ENCODE results near the gene GPR101.

The GPR101 gene

GRCh38 chrX:137040113-137040794, 6.5 kb upstream of the GPR101 start:
- Histone ChIP-seq H3K79me2 (ENCODE audit: control insufficient read depth, low read length) (no peaks in the 10 kb centered on the region), H3K4me2 (ENCODE audit: low read length) (no peak overlapping the region), H3K36me3 (ENCODE audit: control insufficient read depth, low read length) (no peaks in the 10 kb centered on the region), H3K9me2 (replicated peaks; ENCODE audit: control insufficient read depth, low read length) (no peaks in the 10 kb centered on the region), H3K27me3 (ENCODE audit: control insufficient read depth, low read length) (no peaks in the 10 kb centered on the region), H3K27ac (ENCODE audit: low read depth, low read length) (no peak overlapping the region), H3F3A (ENCODE audit: control insufficient read depth, insufficient read depth) (no peaks in the 10 kb centered on the region), H3K4me3 (ENCODE audit: low read length) (no peak overlapping the region), H3K9me3 (ENCODE audit: control insufficient read depth, insufficient read depth, low read length) (no peaks in the 10 kb centered on the region), H3K4me1 (ENCODE audit: control insufficient read depth, low read length) (no peaks in the 10 kb centered on the region), H4K20me1 (ENCODE audit: control insufficient read depth, insufficient read depth, low read depth, low read length) (no peaks in the 10 kb centered on the region)
- TF ChIP-seq CTCF (IDR thresholded peaks at IDR 0.05; ENCODE audit: low read depth, low read length, poor library complexity, severe bottlenecking) (no peak), EZH2phosphoT487 (IDR thresholded peaks at IDR 0.05; ENCODE audit: borderline replicate concordance, low read length) (no peak)

GRCh38 chrX:137034508-137034872, 695 bp upstream of the GPR101 start:
- Histone ChIP-seq H4K20me1 (ENCODE audit: control insufficient read depth, insufficient read depth, low read depth, low read length) (no peaks in the 10 kb centered on the region), H3K9me3 (ENCODE audit: control insufficient read depth, insufficient read depth, low read length) (no peaks in the 10 kb centered on the region), H3K27ac (ENCODE audit: low read depth, low read length) (no peak overlapping the region), H3K79me2 (ENCODE audit: control insufficient read depth, low read length) (no peaks in the 10 kb centered on the region), H3K4me1 (ENCODE audit: control insufficient read depth, low read length) (no peaks in the 10 kb centered on the region), H3K36me3 (ENCODE audit: control insufficient read depth, low read length) (no peaks in the 10 kb centered on the region), H3K27me3 (ENCODE audit: control insufficient read depth, low read length) (peaks cover 14% of the 10 kb centered on the region), H3K9me2 (replicated peaks; ENCODE audit: control insufficient read depth, low read length) (no peaks in the 10 kb centered on the region), H3F3A (ENCODE audit: control insufficient read depth, insufficient read depth) (no peaks in the 10 kb centered on the region), H3K4me3 (ENCODE audit: low read length) (no peak overlapping the region), H3K4me2 (ENCODE audit: low read length) (no peak overlapping the region)
- TF ChIP-seq CTCF (IDR thresholded peaks at IDR 0.05; ENCODE audit: low read depth, low read length, poor library complexity, severe bottlenecking) (no peak), EZH2phosphoT487 (IDR thresholded peaks at IDR 0.05; ENCODE audit: borderline replicate concordance, low read length) (no peak)

GRCh38 chrX:137032841-137033773, 688 bp downstream of the GPR101 start:
- Histone ChIP-seq H3F3A (ENCODE audit: control insufficient read depth, insufficient read depth) (no peaks in the 10 kb centered on the region), H3K36me3 (ENCODE audit: control insufficient read depth, low read length) (no peaks in the 10 kb centered on the region), H3K27ac (ENCODE audit: low read depth, low read length) (no peak overlapping the region), H3K9me3 (ENCODE audit: control insufficient read depth, insufficient read depth, low read length) (no peaks in the 10 kb centered on the region), H3K4me3 (ENCODE audit: low read length) (no peak overlapping the region), H3K4me2 (ENCODE audit: low read length) (peak overlapping the region; percentile 35; the same call in 1 of the 2 replicates), H3K79me2 (ENCODE audit: control insufficient read depth, low read length) (no peaks in the 10 kb centered on the region), H4K20me1 (ENCODE audit: control insufficient read depth, insufficient read depth, low read depth, low read length) (no peaks in the 10 kb centered on the region), H3K27me3 (ENCODE audit: control insufficient read depth, low read length) (peaks cover 14% of the 10 kb centered on the region), H3K9me2 (replicated peaks; ENCODE audit: control insufficient read depth, low read length) (no peaks in the 10 kb centered on the region), H3K4me1 (ENCODE audit: control insufficient read depth, low read length) (no peaks in the 10 kb centered on the region)
- TF ChIP-seq CTCF (IDR thresholded peaks at IDR 0.05; ENCODE audit: low read depth, low read length, poor library complexity, severe bottlenecking): no peak
- peak; percentile 18; the same call in 1 of the 2 replicates for TF ChIP-seq EZH2phosphoT487 (IDR thresholded peaks at IDR 0.05; ENCODE audit: borderline replicate concordance, low read length)

All from DOHH2 (cell line).